Neutrophil (primary cell): ENCODE results near the gene BPIFA2.

Source experiments
- H3K27ac ChIP-seq: fragments of 200-600 bp; sonication (generic); 2 replicates; pipeline ENCODE4 v1.5.1; 2016; ENCODE audit warnings: mild to moderate bottlenecking, moderate library complexity
- H3K27me3 ChIP-seq: fragments of 200-600 bp; sonication (generic); 2 replicates; pipeline ENCODE4 v1.6.0; 2016; ENCODE audit warnings: mild to moderate bottlenecking
- H3K36me3 ChIP-seq: fragments of 200-600 bp; sonication (generic); 2 replicates; pipeline ENCODE4 v1.5.1; 2017
- H3K4me1 ChIP-seq, 2 experiments: fragments of 200-600 bp in 1 of 2; sonication (generic) in 1 of 2; 1 replicate in 1 of 2; 2 replicates in 1 of 2; pipeline versions ENCODE4 v1.5.1 to v1.6.1; 2013 to 2016; ENCODE audit warnings: low read depth in 1 of 2, low read length in 1 of 2, mild to moderate bottlenecking in 1 of 2, moderate library complexity in 1 of 2; ENCODE audit not compliant: control insufficient read depth in 1 of 2, insufficient read depth in 1 of 2
- H3K4me3 ChIP-seq, 2 experiments: fragments of 200-600 bp in 1 of 2; sonication (generic) in 1 of 2; 1 replicate in 1 of 2; 2 replicates in 1 of 2; pipeline ENCODE4 v1.5.1; 2013 to 2016; ENCODE audit warnings: low read depth in 1 of 2, low read length in 1 of 2, mild to moderate bottlenecking in 1 of 2, moderate library complexity in 1 of 2
- H3K9me3 ChIP-seq: fragments of 200-600 bp; sonication (generic); 2 replicates; pipeline ENCODE4 v1.5.1; 2016
- TF ChIP-seq, protein P1 (sequence below): fragments of 200-600 bp; sonication (generic); IDR thresholded peaks from 2 replicates; pipeline ENCODE4 v1.5.1; 2016; ENCODE audit warnings: antibody characterized with exemption

The BPIFA2 gene

DNA sequence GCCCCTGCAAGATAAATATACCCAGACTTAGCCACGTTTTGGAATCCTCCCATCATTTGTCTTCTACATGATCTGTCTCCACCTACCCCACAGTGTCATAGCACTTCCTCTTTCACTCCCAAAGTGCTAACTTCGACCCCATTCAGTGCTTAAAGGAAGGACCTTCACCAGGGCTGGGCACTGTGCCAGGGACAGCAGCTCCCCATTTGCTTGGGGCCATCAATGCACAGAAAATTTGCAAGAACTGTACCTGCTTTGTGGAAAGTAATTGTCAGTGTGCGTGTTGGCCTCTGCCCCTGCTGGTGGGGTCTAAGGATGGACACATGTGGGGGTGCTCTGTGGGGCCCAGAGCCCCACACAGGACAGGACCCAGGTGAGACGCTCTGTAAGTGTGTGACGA lies 5.2 kb upstream of the BPIFA2 start:
- Histone ChIP-seq H3K4me1 (no peaks in the 10 kb centered on the region), H3K27ac (no peak overlapping the region), H3K9me3 (no peaks in the 10 kb centered on the region), H3K4me3 (no peak overlapping the region), H3K36me3 (no peaks in the 10 kb centered on the region), H3K27me3 (peaks cover 14% of the 10 kb centered on the region)
- TF ChIP-seq, protein P1, sequence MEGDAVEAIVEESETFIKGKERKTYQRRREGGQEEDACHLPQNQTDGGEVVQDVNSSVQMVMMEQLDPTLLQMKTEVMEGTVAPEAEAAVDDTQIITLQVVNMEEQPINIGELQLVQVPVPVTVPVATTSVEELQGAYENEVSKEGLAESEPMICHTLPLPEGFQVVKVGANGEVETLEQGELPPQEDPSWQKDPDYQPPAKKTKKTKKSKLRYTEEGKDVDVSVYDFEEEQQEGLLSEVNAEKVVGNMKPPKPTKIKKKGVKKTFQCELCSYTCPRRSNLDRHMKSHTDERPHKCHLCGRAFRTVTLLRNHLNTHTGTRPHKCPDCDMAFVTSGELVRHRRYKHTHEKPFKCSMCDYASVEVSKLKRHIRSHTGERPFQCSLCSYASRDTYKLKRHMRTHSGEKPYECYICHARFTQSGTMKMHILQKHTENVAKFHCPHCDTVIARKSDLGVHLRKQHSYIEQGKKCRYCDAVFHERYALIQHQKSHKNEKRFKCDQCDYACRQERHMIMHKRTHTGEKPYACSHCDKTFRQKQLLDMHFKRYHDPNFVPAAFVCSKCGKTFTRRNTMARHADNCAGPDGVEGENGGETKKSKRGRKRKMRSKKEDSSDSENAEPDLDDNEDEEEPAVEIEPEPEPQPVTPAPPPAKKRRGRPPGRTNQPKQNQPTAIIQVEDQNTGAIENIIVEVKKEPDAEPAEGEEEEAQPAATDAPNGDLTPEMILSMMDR, result no peak

DNA sequence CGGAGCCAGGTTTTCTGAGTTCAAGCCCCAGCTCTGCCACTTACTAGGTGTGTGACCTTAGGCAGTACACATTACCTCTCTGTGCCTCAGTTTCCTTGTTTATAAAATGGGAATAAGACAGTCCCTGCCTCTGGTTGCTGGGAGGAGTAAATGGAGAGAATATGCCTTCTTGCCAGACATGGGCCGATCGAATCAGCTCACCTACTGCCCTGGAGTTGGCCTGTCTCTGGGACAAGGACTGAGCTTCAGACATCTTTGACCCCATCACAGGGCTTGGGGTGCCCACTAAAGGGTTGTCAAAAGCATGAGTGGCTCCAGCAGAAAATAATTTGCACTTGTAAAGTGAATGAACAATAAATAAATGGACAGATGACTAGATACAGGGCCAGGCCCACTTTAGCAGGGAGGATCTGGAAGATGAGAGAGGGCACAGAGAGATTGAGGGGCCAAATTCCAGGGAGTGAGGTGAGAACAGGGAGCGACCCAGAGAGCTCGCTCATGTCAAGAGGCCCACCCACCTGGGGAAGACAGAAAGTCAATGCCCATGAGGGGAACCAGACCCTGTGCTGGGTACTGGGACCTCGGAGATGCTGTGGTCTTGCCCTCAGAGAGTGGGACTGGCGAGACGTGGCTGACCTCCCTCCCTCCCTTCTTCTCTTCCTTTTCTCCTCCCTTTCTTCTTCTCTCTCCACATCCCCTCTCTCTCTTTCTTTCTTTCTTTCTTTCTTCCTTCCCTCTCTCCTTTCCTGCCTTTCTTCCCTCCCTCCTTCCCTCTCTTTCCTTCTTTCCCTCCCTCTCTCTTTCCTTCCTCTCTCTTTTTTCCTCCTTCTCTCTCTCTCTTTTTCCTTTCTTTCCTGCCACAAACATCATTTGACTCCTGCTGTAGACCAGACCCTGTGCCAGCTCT lies 3.9 kb upstream of the BPIFA2 start:
- no peaks in the 10 kb centered on the region for H3K4me1 ChIP-seq
- H3K27me3 ChIP-seq, result peaks cover 3% of the 10 kb centered on the region
- no peaks in the 10 kb centered on the region for H3K36me3 ChIP-seq
- TF ChIP-seq, protein P1, result no peak
- H3K9me3 ChIP-seq, result no peaks in the 10 kb centered on the region
- H3K4me3 ChIP-seq, result no peak overlapping the region
- no peak overlapping the region for H3K27ac ChIP-seq

DNA sequence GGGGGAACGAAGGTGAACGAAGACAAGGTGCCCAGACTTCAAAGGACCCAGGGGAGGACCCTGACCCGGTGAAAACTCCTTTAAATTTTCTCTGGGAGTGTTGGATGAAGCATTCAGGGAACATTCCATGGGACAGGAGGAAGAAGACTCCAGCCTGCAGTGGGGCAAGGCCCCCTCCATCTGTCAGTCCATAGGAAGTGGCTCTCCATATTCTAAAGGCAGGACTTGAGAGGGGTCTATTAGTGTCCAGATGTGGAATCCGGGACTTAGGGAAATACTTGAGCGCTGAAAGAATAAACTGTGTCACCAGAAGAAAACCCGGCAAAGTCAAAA lies 3.2 kb upstream of the BPIFA2 start:
- H3K4me1 ChIP-seq, result no peaks in the 10 kb centered on the region
- H3K27me3 ChIP-seq, result peaks cover 3% of the 10 kb centered on the region
- no peak overlapping the region for H3K4me3 ChIP-seq
- TF ChIP-seq, protein P1, result no peak
- no peak overlapping the region for H3K27ac ChIP-seq
- H3K36me3 ChIP-seq, result no peaks in the 10 kb centered on the region
- H3K9me3 ChIP-seq, result no peaks in the 10 kb centered on the region

DNA sequence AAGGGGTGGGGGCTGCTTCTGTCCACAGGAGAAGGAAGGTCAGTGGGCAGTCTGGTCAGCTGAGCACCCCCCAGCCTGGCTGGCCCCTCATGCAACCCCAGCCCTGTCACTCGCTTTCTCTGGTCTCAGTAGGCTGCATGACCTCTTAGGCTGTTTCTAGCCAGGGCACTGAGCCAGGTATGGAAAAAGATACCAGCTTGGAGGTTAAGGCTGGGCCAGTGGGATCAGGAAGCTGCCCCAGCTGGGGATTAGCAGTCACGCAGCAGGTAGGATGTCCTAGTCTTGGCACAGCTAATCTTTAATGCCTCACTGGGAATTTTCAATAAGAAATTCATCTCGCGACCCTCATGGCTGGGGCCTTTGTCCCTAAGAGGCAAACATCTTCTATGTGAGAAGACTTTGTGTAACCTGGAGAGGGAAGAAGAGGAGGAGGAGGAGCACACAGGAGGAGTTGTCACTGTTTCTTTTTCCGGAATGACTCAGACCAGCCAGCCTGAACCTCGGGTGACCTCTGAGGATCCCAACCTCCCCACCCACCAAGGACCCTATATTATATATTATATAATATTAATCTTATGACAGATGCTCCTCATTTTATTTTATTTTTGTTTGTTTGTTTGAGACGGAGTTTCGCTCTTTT lies 2.4 kb upstream of the BPIFA2 start:
- H3K36me3 ChIP-seq, result no peaks in the 10 kb centered on the region
- H3K27me3 ChIP-seq, result peaks cover 3% of the 10 kb centered on the region
- no peak overlapping the region for H3K4me3 ChIP-seq
- no peak overlapping the region for H3K27ac ChIP-seq
- no peaks in the 10 kb centered on the region for H3K4me1 ChIP-seq
- TF ChIP-seq, protein P1, result no peak
- no peaks in the 10 kb centered on the region for H3K9me3 ChIP-seq

DNA sequence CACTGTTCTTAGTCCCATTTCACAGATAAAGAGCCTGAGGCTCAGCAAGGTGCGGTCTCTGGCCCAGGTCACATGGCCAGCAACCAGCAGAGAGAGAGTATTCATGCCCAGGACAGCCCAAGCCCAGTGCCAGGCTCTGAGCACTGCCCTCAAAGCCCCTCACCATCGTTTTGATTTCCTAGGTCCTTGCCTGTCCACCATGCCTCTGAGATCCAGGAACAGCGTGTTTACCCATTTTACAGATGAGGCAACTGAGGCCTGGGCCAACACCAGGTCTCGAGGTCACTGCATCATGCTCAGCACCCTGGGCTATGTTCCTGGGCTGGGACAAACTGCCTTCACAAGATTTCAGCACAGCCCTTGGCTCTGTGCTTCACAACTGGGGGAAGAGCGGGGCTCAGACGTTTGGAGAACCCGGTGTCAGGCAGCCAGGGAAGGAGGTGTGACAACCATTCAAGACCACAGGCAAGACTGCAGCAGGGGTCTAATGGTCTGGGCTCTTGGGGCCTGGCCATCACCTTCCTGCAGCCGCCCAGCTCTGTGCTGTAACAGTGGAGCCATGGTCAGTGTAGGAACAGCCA lies 1.3 kb upstream of the BPIFA2 start:
- Histone ChIP-seq H3K4me1 (no peaks in the 10 kb centered on the region), H3K27me3 (peaks cover 3% of the 10 kb centered on the region), H3K27ac (no peak overlapping the region), H3K36me3 (no peaks in the 10 kb centered on the region), H3K4me3 (no peak overlapping the region), H3K9me3 (no peaks in the 10 kb centered on the region)
- TF ChIP-seq, protein P1, result no peak
